Breast epithelium (tissue), 4 donors: ENCODE measurements around the gene CSK. TPM values are rescaled to one million over a fixed set of nuclear protein-coding genes. Genes with fewer than 3 reads are reported as not detected.

ENCODE experiments used
- DNase-seq, 2 donors: peaks; one replicate each; pipeline ENCODE4 v3.0.0-alpha.2; 2019; ENCODE audit warnings: low spot score in 2 of 2
- H3K27ac ChIP-seq, 2 donors: fragments of 200-600 bp; sonication (generic) in 1 of 2; one replicate each; pipeline ENCODE4 v1.5.1; 2016 to 2019; ENCODE audit warnings: mild to moderate bottlenecking in 1 of 2
- H3K27me3 ChIP-seq, 2 donors: fragments of 200-600 bp; sonication (generic) in 1 of 2; one replicate each; pipeline versions ENCODE4 v1.5.1 to v1.6.0; 2017 to 2019; ENCODE audit warnings: control low read depth in 1 of 2, mild to moderate bottlenecking in 1 of 2
- H3K36me3 ChIP-seq: fragments of 200-600 bp; one replicate; pipeline ENCODE4 v1.5.1; 2019
- H3K4me1 ChIP-seq, 2 donors: fragments of 200-600 bp; sonication (generic); one replicate each; pipeline ENCODE4 v1.5.1; 2016 to 2019; ENCODE audit warnings: control low read depth in 1 of 2
- H3K4me3 ChIP-seq, 3 donors: fragments of 200-600 bp; sonication (generic); 1 replicate in 2 of 3; 2 replicates in 1 of 3; pipeline ENCODE4 v1.5.1; 2016 to 2019; ENCODE audit warnings: mild to moderate bottlenecking in 3 of 3, moderate library complexity in 2 of 3
- H3K9me3 ChIP-seq, 2 donors: fragments of 200-600 bp; sonication (generic) in 1 of 2; one replicate each; pipeline ENCODE4 v1.5.1; 2016 to 2019; ENCODE audit warnings: control low read depth in 1 of 2
- CTCF ChIP-seq, 3 donors: fragments of 450-650 bp; IDR thresholded peaks; one replicate each; pipeline ENCODE4 v1.5.1; 2016 to 2017; ENCODE audit warnings: antibody characterized with exemption in 3 of 3, mild to moderate bottlenecking in 3 of 3, moderate library complexity in 3 of 3
- POLR2A ChIP-seq: fragments of 450-650 bp; IDR thresholded peaks from one replicate; pipeline ENCODE4 v1.6.1; 2016; ENCODE audit warnings: antibody characterized with exemption, mild to moderate bottlenecking, moderate library complexity
- POLR2AphosphoS5 ChIP-seq, 3 donors: sonication (generic); formaldehyde crosslinking; IDR thresholded peaks; one replicate each; pipeline ENCODE4 v1.6.1; 2017; ENCODE audit warnings: antibody characterized with exemption in 3 of 3
- intact Hi-C: fragments of 100-400 bp; cut with DNase I; formaldehyde crosslinking; loops from one replicate; pipeline ENCODE4 v1.15.1; 2023; ENCODE audit warnings: low total_unique reads
- total RNA-seq, 3 donors: library from RNA; depleted of rRNA; stranded (reverse); fragments of >200 nt; gene quantifications; one replicate each; pipeline ENCODE4 v1.1.0, GENCODE V29; 2016

CSK gene
- total RNA-seq, 3 donors from 2014 or later, result 18.7 to 26.2 (median 18.7) TPM

- no peak overlapping the region for H3K27ac ChIP-seq
- TF ChIP-seq CTCF (IDR thresholded peaks at IDR 0.05) (no peak), POLR2A (no peak), POLR2AphosphoS5 (IDR thresholded peaks at IDR 0.05) (no peak)
- H3K9me3 ChIP-seq, result peaks cover 0 to 9% of the 10 kb centered on the region in 2 donors
- no peak for DNase-seq
- no peaks in the 10 kb centered on the region for H3K36me3 ChIP-seq
- intact Hi-C loops, result no loop called here
- H3K27me3 ChIP-seq, result no peaks in the 10 kb centered on the region
- H3K4me3 ChIP-seq, result no peak overlapping the region
- H3K4me1 ChIP-seq, result no peaks in the 10 kb centered on the region
Observed at GRCh38 chr15:74742422-74742821, 39.5 kb upstream of the CSK start.

GRCh38 chr15:74746389-74746788, 35.5 kb upstream of the CSK start:
- Histone ChIP-seq H3K27ac (no peak overlapping the region), H3K9me3 (peaks cover 0 to 9% of the 10 kb centered on the region in 2 donors), H3K27me3 (no peaks in the 10 kb centered on the region), H3K4me3 (no peak overlapping the region), H3K36me3 (no peaks in the 10 kb centered on the region), H3K4me1 (no peaks in the 10 kb centered on the region)
- intact Hi-C loops, result no loop called here
- no peak for TF ChIP-seq POLR2AphosphoS5 (IDR thresholded peaks at IDR 0.05)
- no peak for TF ChIP-seq CTCF (IDR thresholded peaks at IDR 0.05)
- no peak for TF ChIP-seq POLR2A
- no peak for DNase-seq

- H3K4me1 ChIP-seq, result no peaks in the 10 kb centered on the region
- H3K27ac ChIP-seq, result no peak within 1 kb of the TSS
- H3K27me3 ChIP-seq, result no peaks in the 10 kb centered on the region
- H3K4me3 ChIP-seq, result no peak within 1 kb of the TSS
- DNase-seq, result no peak
- H3K9me3 ChIP-seq, result no peaks in the 10 kb centered on the region
- no peaks in the 10 kb centered on the region for H3K36me3 ChIP-seq
- intact Hi-C loops, result no loop called here
- TF ChIP-seq CTCF (IDR thresholded peaks at IDR 0.05) (no peak), POLR2AphosphoS5 (IDR thresholded peaks at IDR 0.05) (no peak), POLR2A (no peak)
Observed at GRCh38 chr15:74748322-74748946, 33.4 kb upstream of the CSK start, which contains the start of gene CYP1A2. TSS of gene CYP1A2 (plus strand) at chr15:74748845. CDS start at chr15:74749739, 894 bp downstream.

- H3K27me3 ChIP-seq, result no peaks in the 10 kb centered on the region
- intact Hi-C loops, result no loop called here
Observed at GRCh38 chr15:74749832-74750231, 32.0 kb upstream of the CSK start.

More at GRCh38 chr15:74749832-74750231, 32.0 kb upstream of the CSK start:
- H3K4me3 ChIP-seq, result no peak overlapping the region
- no peak for DNase-seq
- no peaks in the 10 kb centered on the region for H3K4me1 ChIP-seq
- H3K36me3 ChIP-seq, result no peaks in the 10 kb centered on the region
- TF ChIP-seq POLR2A (no peak), POLR2AphosphoS5 (IDR thresholded peaks at IDR 0.05) (no peak), CTCF (IDR thresholded peaks at IDR 0.05) (no peak)
- no peak overlapping the region for H3K27ac ChIP-seq
- no peaks in the 10 kb centered on the region for H3K9me3 ChIP-seq
